GM12874 (cell line): ENCODE measurements around the gene FAN1.

Experiments
- CTCF ChIP-seq: IDR thresholded peaks from 2 replicates; pipeline ENCODE4 v1.5.1; 2011; ENCODE audit warnings: low read depth, mild to moderate bottlenecking, control low read depth, low read length, moderate library complexity; ENCODE audit not compliant: insufficient read depth

The FAN1 gene

GRCh38 chr15:30984118-30984517 is 80.4 kb downstream of the FAN1 start:
- no peak for TF ChIP-seq CTCF

GRCh38 chr15:30984542-30984941 is 80.8 kb downstream of the FAN1 start:
- no peak for TF ChIP-seq CTCF

DNA sequence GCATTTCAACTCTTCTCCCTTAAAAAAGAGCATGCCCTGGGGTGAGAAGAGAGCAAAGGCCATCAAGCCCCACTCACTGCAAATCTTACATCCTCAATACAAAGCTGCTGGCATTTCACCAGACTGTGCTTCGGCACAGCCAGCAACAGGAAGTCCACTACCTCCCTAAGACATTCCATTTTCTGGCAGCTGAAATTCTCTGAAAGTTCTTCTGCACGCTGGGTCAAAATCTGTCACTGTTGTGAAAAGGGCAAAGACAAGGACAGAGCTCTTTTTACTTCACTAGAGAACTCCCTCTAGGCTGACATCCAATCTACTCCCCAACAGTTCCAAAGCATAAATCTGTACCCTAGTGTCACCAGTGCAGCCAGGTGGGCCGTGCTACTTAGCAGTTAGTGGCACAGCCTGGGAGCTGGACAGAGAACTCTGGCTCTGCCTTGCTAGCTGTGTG is 81.4 kb downstream of the FAN1 start:
- no peak for TF ChIP-seq CTCF

GRCh38 chr15:30990036-30990435 is 86.3 kb downstream of the FAN1 start:
- TF ChIP-seq CTCF, result no peak

- no peak for TF ChIP-seq CTCF
These were observed 86.9 kb downstream of the FAN1 start for GRCh38 chr15:30990446-30991254.

DNA sequence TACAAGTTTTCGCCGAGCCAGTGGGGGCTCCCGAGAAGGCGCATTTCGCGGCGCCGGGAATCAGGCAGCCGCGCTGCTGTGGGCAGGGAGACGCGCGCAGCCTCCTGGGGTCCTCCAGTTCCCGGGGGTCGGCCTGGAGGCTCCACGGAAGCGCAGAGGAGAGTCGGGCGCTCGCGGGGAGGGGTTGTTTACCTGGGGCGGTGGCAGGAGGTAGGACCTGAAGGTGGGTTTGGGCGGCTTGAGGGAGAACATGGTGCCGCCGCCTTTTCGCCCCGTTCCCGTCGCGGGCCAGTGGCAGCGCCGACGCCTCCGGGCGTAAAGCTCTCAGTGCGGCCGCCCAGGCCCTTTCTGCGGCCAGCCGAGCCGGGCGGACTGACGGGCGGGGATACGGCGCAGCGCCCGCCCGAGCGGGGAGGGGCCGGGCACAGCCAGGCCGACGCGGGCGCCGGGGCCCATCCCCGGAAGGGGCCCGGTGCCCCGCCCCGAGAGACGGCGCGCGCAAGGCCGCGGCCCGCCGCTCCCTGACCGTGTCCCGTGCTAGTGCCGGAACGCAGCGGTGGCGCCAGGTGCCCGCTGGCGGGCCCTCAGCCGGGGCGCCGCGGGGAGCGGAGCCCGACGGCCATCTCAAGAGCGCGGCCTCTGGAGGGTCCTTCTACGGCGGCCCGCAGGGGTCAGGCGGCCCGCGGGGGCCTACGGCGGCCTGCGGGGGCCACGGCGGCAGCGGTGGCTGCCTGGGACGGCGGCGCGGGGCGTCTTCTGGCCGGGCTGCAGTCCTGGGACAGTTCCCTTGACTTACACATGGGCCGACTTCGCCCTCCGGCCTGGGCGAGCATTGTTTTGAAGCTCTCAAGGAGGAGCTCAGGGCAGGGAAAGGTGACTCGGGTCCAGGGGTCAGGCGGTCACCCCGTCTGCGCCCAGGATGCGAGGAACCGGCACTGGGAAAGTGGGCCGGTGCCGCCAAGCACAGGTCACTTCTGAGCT is 87.8 kb downstream of the FAN1 start, which contains the start of gene MTMR10:
Gene MTMR10, minus strand, starts transcription at position 374 of the 981 bp plus-strand sequence. Its CDS starts 122 bp downstream, at position 252.
- TF ChIP-seq CTCF, result no peak
